AG04449 (cell line): Measurements from ENCODE around the gene ZNF280D.

Source experiments
- CTCF ChIA-PET: fragments of 350-600 bp; formaldehyde crosslinking; extraction: SDS; loops from one replicate; lab custom pipeline; 2021; ENCODE audit warnings: antibody characterized with exemption; lab: Yijun Ruan, JAX
- POLR2A ChIA-PET: fragments of 400-600, 350-600 bp; formaldehyde crosslinking; extraction: SDS; loops from one replicate; lab custom pipeline; 2020; ENCODE audit warnings: antibody characterized with exemption, inconsistent platforms; lab: Yijun Ruan, JAX
- DNase-seq: peaks from one replicate; pipeline ENCODE4 v3.0.0-alpha.2; 2010; ENCODE audit warnings: low read depth, low spot score
- H3K4me3 ChIP-seq: 2 replicates; pipeline ENCODE4 v1.5.1; 2011; ENCODE audit warnings: low read depth, mild to moderate bottlenecking, control low read depth, low read length
- TF ChIP-seq, protein P1 (sequence below): IDR thresholded peaks from one replicate; pipeline ENCODE4 v1.5.1; 2011; ENCODE audit warnings: mild to moderate bottlenecking, moderate library complexity, low read length, control low read depth, inconsistent platforms; ENCODE audit not compliant: insufficient read depth; ENCODE audit errors: missing control alignments

The ZNF280D gene

DNA sequence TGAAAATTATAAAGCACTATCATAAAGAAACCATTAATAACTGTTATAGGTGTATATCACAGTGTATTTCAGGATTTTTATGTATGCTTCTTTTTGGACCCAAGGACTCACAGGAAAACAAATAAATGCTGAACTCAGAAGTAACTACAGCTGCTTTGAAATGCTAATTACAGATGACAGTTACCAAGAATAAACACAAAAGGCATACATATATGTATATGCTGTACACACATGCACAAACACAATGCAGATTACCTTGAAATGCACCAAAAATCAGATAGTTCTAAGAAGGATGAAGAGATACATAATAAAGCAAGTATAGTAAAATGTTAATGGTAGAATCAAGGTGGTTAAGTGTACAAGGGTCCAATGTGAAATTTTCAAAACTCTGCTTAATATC, 52.2 kb downstream of the ZNF280D start:
- TF ChIP-seq, protein P1, sequence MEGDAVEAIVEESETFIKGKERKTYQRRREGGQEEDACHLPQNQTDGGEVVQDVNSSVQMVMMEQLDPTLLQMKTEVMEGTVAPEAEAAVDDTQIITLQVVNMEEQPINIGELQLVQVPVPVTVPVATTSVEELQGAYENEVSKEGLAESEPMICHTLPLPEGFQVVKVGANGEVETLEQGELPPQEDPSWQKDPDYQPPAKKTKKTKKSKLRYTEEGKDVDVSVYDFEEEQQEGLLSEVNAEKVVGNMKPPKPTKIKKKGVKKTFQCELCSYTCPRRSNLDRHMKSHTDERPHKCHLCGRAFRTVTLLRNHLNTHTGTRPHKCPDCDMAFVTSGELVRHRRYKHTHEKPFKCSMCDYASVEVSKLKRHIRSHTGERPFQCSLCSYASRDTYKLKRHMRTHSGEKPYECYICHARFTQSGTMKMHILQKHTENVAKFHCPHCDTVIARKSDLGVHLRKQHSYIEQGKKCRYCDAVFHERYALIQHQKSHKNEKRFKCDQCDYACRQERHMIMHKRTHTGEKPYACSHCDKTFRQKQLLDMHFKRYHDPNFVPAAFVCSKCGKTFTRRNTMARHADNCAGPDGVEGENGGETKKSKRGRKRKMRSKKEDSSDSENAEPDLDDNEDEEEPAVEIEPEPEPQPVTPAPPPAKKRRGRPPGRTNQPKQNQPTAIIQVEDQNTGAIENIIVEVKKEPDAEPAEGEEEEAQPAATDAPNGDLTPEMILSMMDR, result no peak
- no peak for DNase-seq
- CTCF ChIA-PET, result no interaction called here
- no peak overlapping the region for H3K4me3 ChIP-seq
- POLR2A ChIA-PET, result no interaction called here

DNA sequence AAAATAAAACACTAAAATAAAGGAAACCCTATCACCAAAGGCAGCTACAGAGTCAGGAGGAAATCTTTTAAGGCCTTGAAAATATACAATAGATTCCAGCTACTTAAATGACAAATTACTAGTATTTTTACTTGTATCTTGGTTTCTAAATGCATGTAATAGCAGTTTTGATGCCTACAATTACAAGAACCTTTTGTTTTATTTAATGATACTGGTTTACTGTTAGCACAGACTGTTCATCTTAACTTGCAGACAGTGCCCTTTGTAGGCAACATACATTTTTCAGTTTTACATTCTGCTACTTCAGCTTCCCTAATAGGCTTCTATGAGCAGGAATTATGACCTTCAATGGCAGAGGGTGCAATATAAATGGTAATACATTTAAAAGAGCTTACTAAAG, 54.1 kb downstream of the ZNF280D start:
- CTCF ChIA-PET, result no interaction called here
- POLR2A ChIA-PET, result no interaction called here
- no peak for DNase-seq
- TF ChIP-seq, protein P1, result no peak
- no peak overlapping the region for H3K4me3 ChIP-seq

DNA sequence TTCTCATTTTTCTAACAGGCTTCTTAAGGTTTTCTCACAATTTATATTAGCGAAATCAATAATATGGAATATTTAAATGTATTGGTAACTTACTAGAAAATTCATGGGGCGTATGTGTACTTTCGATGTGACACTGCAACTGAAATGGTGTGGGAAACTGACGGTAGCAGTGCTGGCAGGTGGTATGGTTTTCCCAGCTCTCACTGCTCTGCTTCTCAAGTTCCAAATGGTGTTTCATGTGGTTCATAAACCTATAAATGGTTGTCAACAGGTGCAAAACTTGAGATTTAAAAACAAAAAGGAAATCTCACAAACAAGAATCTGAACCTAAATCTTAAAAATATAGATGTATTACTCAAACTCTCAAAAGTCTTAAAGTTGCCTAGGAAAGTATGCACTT, 54.7 kb downstream of the ZNF280D start:
- POLR2A ChIA-PET, result no interaction called here
- CTCF ChIA-PET, result no interaction called here
- DNase-seq, result no peak

DNA sequence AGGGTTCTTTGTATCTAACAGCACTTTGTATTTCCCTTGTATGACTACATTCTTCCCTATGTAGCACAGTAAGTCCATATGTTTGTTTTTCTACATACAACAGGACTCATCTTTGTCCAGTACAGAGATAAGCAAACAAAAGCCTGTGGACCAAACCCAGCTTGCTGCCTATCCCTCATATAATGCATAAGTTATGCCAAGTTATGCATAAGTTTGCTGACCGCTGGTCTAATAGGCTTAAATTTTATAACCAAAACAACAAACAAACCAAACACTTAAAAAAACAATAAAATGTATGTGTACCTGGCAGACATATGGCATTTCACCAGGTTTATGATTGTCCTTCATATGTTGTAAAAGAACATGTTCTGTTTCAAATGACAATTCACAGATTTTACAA, 56.0 kb downstream of the ZNF280D start:
- ChIA-PET CTCF (interaction anchor here (0.7 kb wide), 1 partner anchor 16 kb away, joined by 3 read pairs; no protein-coding TSS in a partner anchor), POLR2A (no interaction called here)
- TF ChIP-seq, protein P1, result no peak
- no peak for DNase-seq
- H3K4me3 ChIP-seq, result no peak overlapping the region

More for the DNA sequence above, 54.7 kb downstream of the ZNF280D start:
- H3K4me3 ChIP-seq, result no peak overlapping the region
- TF ChIP-seq, protein P1, result no peak

DNA sequence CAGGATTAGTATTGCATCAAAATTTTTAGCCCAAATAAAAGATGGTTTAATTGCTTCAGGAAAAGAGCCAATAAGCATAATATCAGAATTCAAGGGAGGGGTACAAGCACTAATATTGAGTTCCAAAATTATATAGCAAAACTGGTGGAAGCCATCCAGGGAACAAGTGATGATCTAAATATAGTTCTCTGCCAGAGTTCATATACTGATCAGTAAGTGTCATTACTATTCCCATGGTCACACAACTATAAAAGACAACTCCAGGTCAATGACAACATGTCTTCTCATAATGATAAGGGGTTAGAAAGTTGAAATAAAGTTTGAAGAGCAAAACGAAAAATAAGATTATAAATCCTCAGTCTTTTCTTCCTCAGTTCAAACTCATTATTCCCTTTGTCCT, 57.4 kb downstream of the ZNF280D start:
- ChIA-PET CTCF (no interaction called here), POLR2A (no interaction called here)
- TF ChIP-seq, protein P1, result no peak
- DNase-seq, result no peak
- H3K4me3 ChIP-seq, result no peak overlapping the region

DNA sequence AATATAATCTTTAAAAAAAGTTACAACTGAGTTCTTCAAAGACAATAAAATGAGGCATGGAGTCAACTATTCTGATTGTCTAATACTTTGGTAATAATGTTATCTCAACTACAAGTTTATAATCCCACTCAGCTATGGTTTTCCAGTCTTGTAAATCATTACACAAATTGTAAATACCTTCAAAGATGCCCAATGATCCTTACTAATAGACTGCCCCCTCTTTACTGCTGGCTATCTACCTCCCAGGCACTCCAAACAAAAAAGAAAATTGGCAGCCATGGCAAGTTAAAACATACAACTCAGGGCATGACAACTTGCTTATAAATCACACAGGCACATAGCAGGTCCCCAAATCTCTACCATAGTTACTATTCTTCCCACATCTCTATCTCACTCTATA, 58.5 kb downstream of the ZNF280D start:
- POLR2A ChIA-PET, result no interaction called here
- TF ChIP-seq, protein P1, result no peak
- CTCF ChIA-PET, result interaction anchor here (0.7 kb wide), 1 partner anchor 120 kb away, joined by 3 read pairs; no protein-coding TSS in a partner anchor

More for the DNA sequence above, 58.5 kb downstream of the ZNF280D start:
- H3K4me3 ChIP-seq, result no peak overlapping the region
- no peak for DNase-seq
